Suprapubic skin (tissue), 4 donors: ENCODE data around the gene YARS1. TPM values are rescaled to one million over a fixed set of nuclear protein-coding genes. Genes with fewer than 3 reads are reported as not detected.

Experiments
- DNase-seq, 2 donors: peaks; one replicate each; pipeline ENCODE4 v3.0.0-alpha.2; 2019; ENCODE audit warnings: low spot score in 2 of 2
- H3K27ac ChIP-seq: fragments of 200-600 bp; sonication (generic); one replicate; pipeline ENCODE4 v1.5.1; 2019
- H3K27me3 ChIP-seq: fragments of 200-600 bp; sonication (generic); one replicate; pipeline ENCODE4 v1.5.1; 2019
- H3K36me3 ChIP-seq: fragments of 200-600 bp; sonication (generic); one replicate; pipeline ENCODE4 v1.5.1; 2019
- H3K4me1 ChIP-seq: fragments of 200-600 bp; sonication (generic); one replicate; pipeline ENCODE4 v1.5.1; 2019
- H3K4me3 ChIP-seq: fragments of 200-600 bp; sonication (generic); one replicate; pipeline ENCODE4 v1.5.1; 2019; ENCODE audit warnings: mild to moderate bottlenecking
- H3K9me3 ChIP-seq: fragments of 200-600 bp; sonication (generic); one replicate; pipeline ENCODE4 v1.5.1; 2019
- EP300 ChIP-seq: sonication (generic); formaldehyde crosslinking; IDR thresholded peaks from one replicate; pipeline ENCODE4 v1.6.1; 2017; ENCODE audit warnings: antibody characterized with exemption
- POLR2A ChIP-seq, 2 donors: fragments of 450-650 bp; IDR thresholded peaks; one replicate each; pipeline ENCODE4 v1.6.1; 2017; ENCODE audit warnings: antibody characterized with exemption in 2 of 2, mild to moderate bottlenecking in 2 of 2, moderate library complexity in 2 of 2
- POLR2AphosphoS5 ChIP-seq, 3 donors: sonication (generic); formaldehyde crosslinking; IDR thresholded peaks; one replicate each; pipeline ENCODE4 v1.6.1; 2017; ENCODE audit warnings: antibody characterized with exemption in 3 of 3
- WGBS: methylation state at CpG from one replicate; pipeline ENCODE4 v1.1.5; 2018; 5-methylcytosine and 5-hydroxymethylcytosine counted together
- total RNA-seq, 4 donors: library from RNA; depleted of rRNA; stranded (reverse); fragments of >200 nt; gene quantifications; one replicate each; pipeline ENCODE4 v1.1.0, GENCODE V29; 2016
- TF ChIP-seq, protein P1 (sequence below), 2 donors: fragments of 200-600 bp in 1 of 2; fragments of 450-650 bp in 1 of 2; sonication (generic) in 1 of 2; IDR thresholded peaks; one replicate each; pipeline ENCODE4 v1.5.1; 2016 to 2019; ENCODE audit warnings: antibody characterized with exemption in 2 of 2, mild to moderate bottlenecking in 1 of 2, moderate library complexity in 1 of 2

YARS1 gene
- 10 to 100 TPM; 47.1 to 68.1 (median 50.7) TPM for total RNA-seq

- Histone ChIP-seq H3K36me3 (no peaks in the 10 kb centered on the region), H3K4me1 (peaks cover 39% of the 10 kb centered on the region), H3K27ac (peak within 1 kb of the TSS; percentile 89), H3K27me3 (no peaks in the 10 kb centered on the region), H3K9me3 (no peaks in the 10 kb centered on the region), H3K4me3 (peak within 1 kb of the TSS; percentile 83)
- WGBS: 0% methylated on average over 2 of the region's 55 CpGs
- peak; percentile 99 to 100 for DNase-seq
- TF ChIP-seq POLR2AphosphoS5 (IDR thresholded peaks at IDR 0.05) (peak; percentile 72 to 98 (median 92)), POLR2A (IDR thresholded peaks at IDR 0.05) (peak; percentile 57 to 68)
- TF ChIP-seq, protein P1, sequence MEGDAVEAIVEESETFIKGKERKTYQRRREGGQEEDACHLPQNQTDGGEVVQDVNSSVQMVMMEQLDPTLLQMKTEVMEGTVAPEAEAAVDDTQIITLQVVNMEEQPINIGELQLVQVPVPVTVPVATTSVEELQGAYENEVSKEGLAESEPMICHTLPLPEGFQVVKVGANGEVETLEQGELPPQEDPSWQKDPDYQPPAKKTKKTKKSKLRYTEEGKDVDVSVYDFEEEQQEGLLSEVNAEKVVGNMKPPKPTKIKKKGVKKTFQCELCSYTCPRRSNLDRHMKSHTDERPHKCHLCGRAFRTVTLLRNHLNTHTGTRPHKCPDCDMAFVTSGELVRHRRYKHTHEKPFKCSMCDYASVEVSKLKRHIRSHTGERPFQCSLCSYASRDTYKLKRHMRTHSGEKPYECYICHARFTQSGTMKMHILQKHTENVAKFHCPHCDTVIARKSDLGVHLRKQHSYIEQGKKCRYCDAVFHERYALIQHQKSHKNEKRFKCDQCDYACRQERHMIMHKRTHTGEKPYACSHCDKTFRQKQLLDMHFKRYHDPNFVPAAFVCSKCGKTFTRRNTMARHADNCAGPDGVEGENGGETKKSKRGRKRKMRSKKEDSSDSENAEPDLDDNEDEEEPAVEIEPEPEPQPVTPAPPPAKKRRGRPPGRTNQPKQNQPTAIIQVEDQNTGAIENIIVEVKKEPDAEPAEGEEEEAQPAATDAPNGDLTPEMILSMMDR (IDR thresholded peaks at IDR 0.05): no peak
These were observed at the start of gene YARS1, which contains the start of gene S100PBP for GRCh38 chr1:32817159-32817814. TSS of gene YARS1 (minus strand) at chr1:32817358. CDS start at chr1:32817244, 114 bp downstream. TSS of gene S100PBP (plus strand) at chr1:32817653. CDS start at chr1:32826100, 8,447 bp downstream.

- 68% methylated on average over 3 of the region's 3 CpGs for WGBS
- no peak for DNase-seq
- TF ChIP-seq, protein P1 (IDR thresholded peaks at IDR 0.05): no peak
- TF ChIP-seq POLR2AphosphoS5 (IDR thresholded peaks at IDR 0.05) (no peak), EP300 (no peak), POLR2A (IDR thresholded peaks at IDR 0.05) (no peak)
- Histone ChIP-seq H3K4me1 (peaks cover 14% of the 10 kb centered on the region), H3K4me3 (no peak overlapping the region), H3K27me3 (peaks cover 12% of the 10 kb centered on the region), H3K36me3 (peaks cover 10% of the 10 kb centered on the region), H3K27ac (no peak overlapping the region), H3K9me3 (no peaks in the 10 kb centered on the region)
These were observed 48.7 kb upstream of the YARS1 start for GRCh38 chr1:32865639-32866405.

- 91% methylated on average over 8 of the region's 8 CpGs for WGBS
- no peak for TF ChIP-seq POLR2AphosphoS5 (IDR thresholded peaks at IDR 0.05)
- TF ChIP-seq, protein P1 (IDR thresholded peaks at IDR 0.05): no peak
- no peak for TF ChIP-seq EP300
- TF ChIP-seq POLR2A (IDR thresholded peaks at IDR 0.05): no peak
- Histone ChIP-seq H3K4me1 (peaks cover 7% of the 10 kb centered on the region), H3K4me3 (no peak overlapping the region), H3K27me3 (peaks cover 2% of the 10 kb centered on the region), H3K36me3 (peaks cover 10% of the 10 kb centered on the region), H3K9me3 (no peaks in the 10 kb centered on the region), H3K27ac (no peak overlapping the region)
- peak in 1 of 2 donors; percentile 38 for DNase-seq
These were observed 47.3 kb upstream of the YARS1 start for GRCh38 chr1:32864375-32865019.

DNA sequence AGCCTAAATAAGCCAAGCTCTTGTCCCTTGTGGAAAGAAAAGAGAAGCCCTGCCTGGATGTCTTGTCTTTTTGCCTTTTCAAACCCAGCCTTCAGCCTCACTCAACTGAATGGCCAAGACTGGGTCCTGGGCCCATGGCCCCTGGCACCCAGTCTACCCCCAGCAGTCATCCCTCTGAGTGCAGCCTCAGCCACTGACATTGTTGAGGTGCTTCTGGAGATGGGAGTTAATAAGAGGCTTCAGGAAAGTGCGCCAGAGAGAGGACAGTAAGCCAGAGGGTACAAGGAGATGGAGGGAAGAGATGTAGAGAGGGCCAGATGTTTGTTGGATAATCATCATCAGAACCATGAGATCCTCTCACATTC is 46.7 kb upstream of the YARS1 start:
- no peak overlapping the region for H3K27ac ChIP-seq
- H3K4me3 ChIP-seq: no peak overlapping the region
- 100% methylated on average over 1 of the region's 1 CpG for WGBS
- H3K27me3 ChIP-seq: no peaks in the 10 kb centered on the region
- H3K4me1 ChIP-seq: peaks cover 7% of the 10 kb centered on the region
- H3K9me3 ChIP-seq: no peaks in the 10 kb centered on the region
- peaks cover 10% of the 10 kb centered on the region for H3K36me3 ChIP-seq
- TF ChIP-seq POLR2A (IDR thresholded peaks at IDR 0.05) (no peak), POLR2AphosphoS5 (IDR thresholded peaks at IDR 0.05) (no peak), EP300 (no peak)
- TF ChIP-seq, protein P1 (IDR thresholded peaks at IDR 0.05): no peak
- no peak for DNase-seq
